ENCODE data around the gene SLC17A7.

Gene SLC17A7

GRCh38 chr19:49390131-49390928 is 51.0 kb downstream of the SLC17A7 start:
- no peak for DNase-seq (ENCODE audit: low read depth in 2 of 2)
- H3K4me3 ChIP-seq (replicated peaks in 1 of 2; ENCODE audit: low read depth in 2 of 2, low read length in 2 of 2), result no peak overlapping the region
- no peak for TF ChIP-seq CTCF (IDR thresholded peaks at IDR 0.05; ENCODE audit: low read depth, low read length)

DNA sequence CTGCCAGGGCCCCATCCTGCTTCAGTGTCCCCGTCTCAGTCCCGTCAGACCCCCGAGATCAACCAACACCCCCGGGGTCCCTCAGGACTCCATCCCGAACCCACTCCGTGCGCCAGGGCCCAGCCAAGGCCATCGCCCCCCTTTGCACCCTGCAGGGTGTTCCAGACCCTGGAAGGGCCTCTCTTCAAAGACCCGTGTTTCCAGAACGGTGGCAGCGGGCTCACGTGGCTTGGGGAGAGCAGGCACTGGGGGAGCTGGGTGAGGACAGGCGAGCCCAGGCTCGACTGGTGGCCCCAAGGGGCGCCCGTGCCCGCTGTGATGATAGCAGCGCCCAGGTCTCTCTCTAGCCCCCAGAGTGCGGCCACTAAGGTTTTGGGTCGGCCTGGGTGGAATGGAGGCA is 51.9 kb downstream of the SLC17A7 start:
- no peak for TF ChIP-seq CTCF (IDR thresholded peaks at IDR 0.05; ENCODE audit: low read depth, low read length)
- DNase-seq (ENCODE audit: low read depth in 2 of 2), result no peak
- no peak overlapping the region for H3K4me3 ChIP-seq (replicated peaks in 1 of 2; ENCODE audit: low read depth in 2 of 2, low read length in 2 of 2)

DNA sequence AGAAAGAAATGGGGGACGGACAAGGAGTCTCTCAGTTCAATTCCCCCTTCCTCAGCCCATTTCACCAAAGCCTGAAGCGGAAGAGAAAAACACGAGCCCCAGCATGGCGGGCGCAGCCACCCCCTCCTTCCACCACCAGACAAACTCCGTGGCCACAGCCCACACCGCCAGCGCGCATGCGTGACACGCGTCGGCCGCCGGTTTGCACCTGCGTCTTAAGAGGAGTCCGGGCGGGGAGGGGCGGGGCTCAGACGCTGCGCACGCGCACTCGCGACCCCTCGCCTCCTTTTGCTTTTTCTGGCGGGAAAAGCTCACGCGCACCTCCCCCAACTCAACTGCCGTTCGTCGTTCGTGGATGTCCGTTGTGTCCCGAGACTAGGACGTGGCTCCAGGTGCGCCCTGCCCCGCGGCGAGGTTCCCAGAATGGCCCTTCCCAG is 53.4 kb downstream of the SLC17A7 start, which contains the start of gene KASH5:
KASH5 (plus strand) TSS at position 314 of the 437 bp plus-strand sequence. CDS start 2,635 bp downstream, outside the sequence.
- peak; percentile 15 to 63 for DNase-seq (ENCODE audit: low read depth in 2 of 2)
- H3K4me3 ChIP-seq (replicated peaks in 1 of 2; ENCODE audit: low read depth in 2 of 2, low read length in 2 of 2), result no peak within 1 kb of the TSS
- no peak for TF ChIP-seq CTCF (IDR thresholded peaks at IDR 0.05; ENCODE audit: low read depth, low read length)

GRCh38 chr19:49383599-49383998 is 57.7 kb downstream of the SLC17A7 start:
- TF ChIP-seq CTCF (IDR thresholded peaks at IDR 0.05; ENCODE audit: low read depth, low read length), result no peak
- H3K4me3 ChIP-seq (replicated peaks in 1 of 2; ENCODE audit: low read depth in 2 of 2, low read length in 2 of 2), result no peak overlapping the region
- no peak for DNase-seq (ENCODE audit: low read depth in 2 of 2)

DNA sequence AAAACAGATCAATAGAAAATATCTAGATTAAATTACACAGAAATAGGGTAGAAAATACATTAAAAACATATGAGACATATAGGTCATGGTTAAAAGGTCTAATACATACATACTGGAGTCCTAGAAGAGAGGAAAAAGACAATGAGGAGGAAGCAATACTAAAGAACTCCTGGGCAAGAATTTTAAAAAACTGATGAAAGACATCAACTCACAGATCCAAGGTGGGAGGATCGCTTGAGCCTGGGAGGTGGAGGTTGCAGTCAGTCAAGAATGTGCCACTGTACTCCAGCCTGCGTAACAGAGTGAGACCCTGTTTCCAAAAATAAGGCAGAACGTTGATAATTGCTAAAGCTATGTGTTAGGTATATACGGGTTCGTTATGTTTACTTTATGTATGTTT is 58.7 kb downstream of the SLC17A7 start:
- no peak overlapping the region for H3K4me3 ChIP-seq (replicated peaks in 1 of 2; ENCODE audit: low read depth in 2 of 2, low read length in 2 of 2)
- no peak for DNase-seq (ENCODE audit: low read depth in 2 of 2)
- no peak for TF ChIP-seq CTCF (IDR thresholded peaks at IDR 0.05; ENCODE audit: low read depth, low read length)

DNA sequence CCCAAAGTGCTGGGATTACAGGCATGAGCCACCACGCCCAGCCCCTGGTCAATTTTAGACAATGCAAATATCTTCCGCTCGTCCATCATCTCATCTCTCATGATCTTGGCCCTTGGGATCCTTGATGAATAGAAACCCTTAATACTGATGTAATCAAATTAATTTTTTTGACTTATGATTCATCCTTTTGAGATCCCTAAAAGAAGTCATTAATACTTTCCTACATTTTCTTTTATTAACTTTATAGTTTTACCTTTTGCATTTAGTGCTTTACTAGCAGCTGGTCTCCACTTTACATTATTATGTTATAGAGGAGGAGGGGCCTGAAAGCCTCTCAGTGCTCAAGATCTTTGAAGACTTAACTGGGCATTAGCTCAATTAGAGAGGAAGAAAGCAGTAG is 60.9 kb downstream of the SLC17A7 start:
- no peak for TF ChIP-seq CTCF (IDR thresholded peaks at IDR 0.05; ENCODE audit: low read depth, low read length)
- DNase-seq (ENCODE audit: low read depth in 2 of 2), result no peak
- no peak overlapping the region for H3K4me3 ChIP-seq (replicated peaks in 1 of 2; ENCODE audit: low read depth in 2 of 2, low read length in 2 of 2)
